ENCODE data around the gene RABEP2.
"Not testable (repeated sequence)": the region's sequence is repeated elsewhere in the genome, so short reads cannot be mapped to it uniquely, and the experiment has no call there.

RABEP2 gene

GRCh38 chr16:28877655-28878000 is 47.4 kb downstream of the RABEP2 start:
- H3K4me3 ChIP-seq (ENCODE audit: low read depth in 1 of 2, low read length in 2 of 2), result no peak overlapping the region
- peaks cover 0 to 12% of the 10 kb centered on the region in 2 donors for H3K4me1 ChIP-seq (ENCODE audit: control insufficient read depth in 1 of 2, insufficient read depth in 2 of 2, low read length in 2 of 2)
- H3K36me3 ChIP-seq (ENCODE audit: control insufficient read depth in 1 of 2, insufficient read depth in 2 of 2, low read length in 2 of 2), result peaks cover 0 to 20% of the 10 kb centered on the region in 2 donors
- no peaks in the 10 kb centered on the region for H3K9me3 ChIP-seq (ENCODE audit: control insufficient read depth in 1 of 2, low read length in 2 of 2)
- no peaks in the 10 kb centered on the region for H3K27me3 ChIP-seq (ENCODE audit: low read depth, low read length)
- no peak overlapping the region for H3K27ac ChIP-seq (ENCODE audit: low read length)

- Histone ChIP-seq H3K4me1 (ENCODE audit: control insufficient read depth in 1 of 2, insufficient read depth in 2 of 2, low read length in 2 of 2) (peaks cover 0 to 12% of the 10 kb centered on the region in 2 donors), H3K27ac (ENCODE audit: low read length) (no peak overlapping the region), H3K27me3 (ENCODE audit: low read depth, low read length) (no peaks in the 10 kb centered on the region), H3K36me3 (ENCODE audit: control insufficient read depth in 1 of 2, insufficient read depth in 2 of 2, low read length in 2 of 2) (peaks cover 0 to 26% of the 10 kb centered on the region in 2 donors), H3K4me3 (ENCODE audit: low read depth in 1 of 2, low read length in 2 of 2) (no peak overlapping the region), H3K9me3 (ENCODE audit: control insufficient read depth in 1 of 2, low read length in 2 of 2) (no peaks in the 10 kb centered on the region)
Observed at GRCh38 chr16:28876973-28877654, 47.9 kb downstream of the RABEP2 start.

- Histone ChIP-seq H3K27me3 (ENCODE audit: low read depth, low read length) (no peaks in the 10 kb centered on the region), H3K36me3 (ENCODE audit: control insufficient read depth in 1 of 2, insufficient read depth in 2 of 2, low read length in 2 of 2) (peaks cover 3 to 35% of the 10 kb centered on the region in 2 donors), H3K9me3 (ENCODE audit: control insufficient read depth in 1 of 2, low read length in 2 of 2) (no peaks in the 10 kb centered on the region), H3K27ac (ENCODE audit: low read length) (no peak overlapping the region), H3K4me3 (ENCODE audit: low read depth in 1 of 2, low read length in 2 of 2) (no peak overlapping the region), H3K4me1 (ENCODE audit: control insufficient read depth in 1 of 2, insufficient read depth in 2 of 2, low read length in 2 of 2) (peaks cover 0 to 12% of the 10 kb centered on the region in 2 donors)
Observed at GRCh38 chr16:28876019-28876659, 48.9 kb downstream of the RABEP2 start.

- no peak overlapping the region for H3K27ac ChIP-seq (ENCODE audit: low read length)
- H3K4me1 ChIP-seq (ENCODE audit: control insufficient read depth in 1 of 2, insufficient read depth in 2 of 2, low read length in 2 of 2), result peaks cover 0 to 10% of the 10 kb centered on the region in 2 donors
Observed at GRCh38 chr16:28875134-28876018, 49.7 kb downstream of the RABEP2 start.

GRCh38 chr16:28874406-28874805 is 50.6 kb downstream of the RABEP2 start:
- H3K36me3 ChIP-seq (ENCODE audit: control insufficient read depth in 1 of 2, insufficient read depth in 2 of 2, low read length in 2 of 2), result peaks cover 13 to 51% of the 10 kb centered on the region in 2 donors
- no peak overlapping the region for H3K27ac ChIP-seq (ENCODE audit: low read length)
- peaks cover 0 to 4% of the 10 kb centered on the region in 2 donors for H3K4me1 ChIP-seq (ENCODE audit: control insufficient read depth in 1 of 2, insufficient read depth in 2 of 2, low read length in 2 of 2)

More at GRCh38 chr16:28875134-28876018, 49.7 kb downstream of the RABEP2 start:
- H3K27me3 ChIP-seq (ENCODE audit: low read depth, low read length), result no peaks in the 10 kb centered on the region
- H3K4me3 ChIP-seq (ENCODE audit: low read depth in 1 of 2, low read length in 2 of 2), result no peak overlapping the region
- peaks cover 4 to 42% of the 10 kb centered on the region in 2 donors for H3K36me3 ChIP-seq (ENCODE audit: control insufficient read depth in 1 of 2, insufficient read depth in 2 of 2, low read length in 2 of 2)
- no peaks in the 10 kb centered on the region for H3K9me3 ChIP-seq (ENCODE audit: control insufficient read depth in 1 of 2, low read length in 2 of 2)

GRCh38 chr16:28873543-28874201 is 51.4 kb downstream of the RABEP2 start:
- Histone ChIP-seq H3K9me3 (ENCODE audit: control insufficient read depth in 1 of 2, low read length in 2 of 2) (no peaks in the 10 kb centered on the region), H3K27me3 (ENCODE audit: low read depth, low read length) (no peaks in the 10 kb centered on the region), H3K4me1 (ENCODE audit: control insufficient read depth in 1 of 2, insufficient read depth in 2 of 2, low read length in 2 of 2) (no peaks in the 10 kb centered on the region), H3K4me3 (ENCODE audit: low read depth in 1 of 2, low read length in 2 of 2) (no peak overlapping the region), H3K36me3 (ENCODE audit: control insufficient read depth in 1 of 2, insufficient read depth in 2 of 2, low read length in 2 of 2) (peaks cover 21 to 58% of the 10 kb centered on the region in 2 donors), H3K27ac (ENCODE audit: low read length) (no peak overlapping the region)

More at GRCh38 chr16:28874406-28874805, 50.6 kb downstream of the RABEP2 start:
- no peak overlapping the region for H3K4me3 ChIP-seq (ENCODE audit: low read depth in 1 of 2, low read length in 2 of 2)
- H3K27me3 ChIP-seq (ENCODE audit: low read depth, low read length), result no peaks in the 10 kb centered on the region
- no peaks in the 10 kb centered on the region for H3K9me3 ChIP-seq (ENCODE audit: control insufficient read depth in 1 of 2, low read length in 2 of 2)

- H3K4me1 ChIP-seq (ENCODE audit: control insufficient read depth in 1 of 2, insufficient read depth in 2 of 2, low read length in 2 of 2), result no peaks in the 10 kb centered on the region
- no peaks in the 10 kb centered on the region for H3K27me3 ChIP-seq (ENCODE audit: low read depth, low read length)
- H3K36me3 ChIP-seq (ENCODE audit: control insufficient read depth in 1 of 2, insufficient read depth in 2 of 2, low read length in 2 of 2), result peaks cover 21 to 60% of the 10 kb centered on the region in 2 donors
- H3K4me3 ChIP-seq (ENCODE audit: low read depth in 1 of 2, low read length in 2 of 2), result no peak overlapping the region
- H3K9me3 ChIP-seq (ENCODE audit: control insufficient read depth in 1 of 2, low read length in 2 of 2), result no peaks in the 10 kb centered on the region
- no peak overlapping the region for H3K27ac ChIP-seq (ENCODE audit: low read length)
Observed at GRCh38 chr16:28872952-28873351, 52.1 kb downstream of the RABEP2 start.

GRCh38 chr16:28869201-28869600 is 55.8 kb downstream of the RABEP2 start:
- peaks cover 29 to 73% of the 10 kb centered on the region in 2 donors for H3K36me3 ChIP-seq (ENCODE audit: control insufficient read depth in 1 of 2, insufficient read depth in 2 of 2, low read length in 2 of 2)
- H3K27me3 ChIP-seq (ENCODE audit: low read depth, low read length), result no peaks in the 10 kb centered on the region
- no peaks in the 10 kb centered on the region for H3K9me3 ChIP-seq (ENCODE audit: control insufficient read depth in 1 of 2, low read length in 2 of 2)

GRCh38 chr16:28867646-28868045 is 57.4 kb downstream of the RABEP2 start:
- H3K4me1 ChIP-seq (ENCODE audit: control insufficient read depth in 1 of 2, insufficient read depth in 2 of 2, low read length in 2 of 2), result peaks cover 6 to 21% of the 10 kb centered on the region in 2 donors
- not testable (repeated sequence) for H3K27me3 ChIP-seq (ENCODE audit: low read depth, low read length); H3K9me3 ChIP-seq (ENCODE audit: control insufficient read depth in 1 of 2, low read length in 2 of 2); H3K27ac ChIP-seq (ENCODE audit: low read length); H3K4me3 ChIP-seq (ENCODE audit: low read depth in 1 of 2, low read length in 2 of 2)
- peaks cover 29 to 61% of the 10 kb centered on the region in 2 donors for H3K36me3 ChIP-seq (ENCODE audit: control insufficient read depth in 1 of 2, insufficient read depth in 2 of 2, low read length in 2 of 2)

More at GRCh38 chr16:28869201-28869600, 55.8 kb downstream of the RABEP2 start:
- Histone ChIP-seq H3K4me1 (ENCODE audit: control insufficient read depth in 1 of 2, insufficient read depth in 2 of 2, low read length in 2 of 2) (peaks cover 6 to 18% of the 10 kb centered on the region in 2 donors), H3K27ac (ENCODE audit: low read length) (no peak overlapping the region), H3K4me3 (ENCODE audit: low read depth in 1 of 2, low read length in 2 of 2) (no peak overlapping the region)

GRCh38 chr16:28867241-28867640 is 57.8 kb downstream of the RABEP2 start:
- H3K27me3 ChIP-seq (ENCODE audit: low read depth, low read length), result no peaks in the 10 kb centered on the region
- peaks cover 6 to 23% of the 10 kb centered on the region in 2 donors for H3K4me1 ChIP-seq (ENCODE audit: control insufficient read depth in 1 of 2, insufficient read depth in 2 of 2, low read length in 2 of 2)
- H3K4me3 ChIP-seq (ENCODE audit: low read depth in 1 of 2, low read length in 2 of 2), result no peak overlapping the region
- peaks cover 29 to 57% of the 10 kb centered on the region in 2 donors for H3K36me3 ChIP-seq (ENCODE audit: control insufficient read depth in 1 of 2, insufficient read depth in 2 of 2, low read length in 2 of 2)
- H3K27ac ChIP-seq (ENCODE audit: low read length), result no peak overlapping the region
- H3K9me3 ChIP-seq (ENCODE audit: control insufficient read depth in 1 of 2, low read length in 2 of 2), result no peaks in the 10 kb centered on the region

- Histone ChIP-seq H3K4me3 (ENCODE audit: low read depth in 1 of 2, low read length in 2 of 2) (no peak overlapping the region), H3K36me3 (ENCODE audit: control insufficient read depth in 1 of 2, insufficient read depth in 2 of 2, low read length in 2 of 2) (peaks cover 28 to 49% of the 10 kb centered on the region in 2 donors), H3K27ac (ENCODE audit: low read length) (no peak overlapping the region), H3K4me1 (ENCODE audit: control insufficient read depth in 1 of 2, insufficient read depth in 2 of 2, low read length in 2 of 2) (peaks cover 6 to 23% of the 10 kb centered on the region in 2 donors), H3K27me3 (ENCODE audit: low read depth, low read length) (no peaks in the 10 kb centered on the region), H3K9me3 (ENCODE audit: control insufficient read depth in 1 of 2, low read length in 2 of 2) (no peaks in the 10 kb centered on the region)
Observed at GRCh38 chr16:28866454-28866804, 58.6 kb downstream of the RABEP2 start.
